Eye (tissue), 1 donor: ENCODE results near the gene MGAT5.
A peak's percentile ranks its signal among the peaks of the same experiment; 100 is the strongest.

ENCODE experiments used
- DNase-seq: peaks from one replicate; pipeline ENCODE4 v3.0.0-alpha.2; 2015

MGAT5 gene

GRCh38 chr2:134308474-134309385, 54.9 kb downstream of the MGAT5 start:
- DNase-seq, result no peak

- no peak for DNase-seq
Observed at GRCh38 chr2:134310107-134311079, 56.5 kb downstream of the MGAT5 start.

GRCh38 chr2:134312482-134312881, 58.6 kb downstream of the MGAT5 start:
- DNase-seq, result no peak

GRCh38 chr2:134314202-134314601, 60.3 kb downstream of the MGAT5 start:
- DNase-seq, result no peak

GRCh38 chr2:134314681-134315368, 61.0 kb downstream of the MGAT5 start:
- peak; percentile 40 for DNase-seq

GRCh38 chr2:134315471-134315870, 61.6 kb downstream of the MGAT5 start:
- no peak for DNase-seq

- no peak for DNase-seq
Observed at GRCh38 chr2:134319596-134320254, 65.9 kb downstream of the MGAT5 start.

- DNase-seq, result no peak
Observed at GRCh38 chr2:134320930-134321329, 67.1 kb downstream of the MGAT5 start.

- no peak for DNase-seq
Observed at GRCh38 chr2:134323777-134324176, 69.9 kb downstream of the MGAT5 start.

- DNase-seq, result no peak
Observed at GRCh38 chr2:134324430-134324829, 70.6 kb downstream of the MGAT5 start.

GRCh38 chr2:134324947-134325346, 71.1 kb downstream of the MGAT5 start:
- no peak for DNase-seq

- no peak for DNase-seq
Observed at GRCh38 chr2:134325696-134326095, 71.8 kb downstream of the MGAT5 start.

- DNase-seq, result no peak
Observed at GRCh38 chr2:134327367-134327766, 73.5 kb downstream of the MGAT5 start.

- DNase-seq, result no peak
Observed at GRCh38 chr2:134331081-134331480, 77.2 kb downstream of the MGAT5 start.

- DNase-seq, result no peak
Observed at GRCh38 chr2:134333646-134334189, 79.8 kb downstream of the MGAT5 start.

GRCh38 chr2:134334542-134335353, 80.9 kb downstream of the MGAT5 start:
- no peak for DNase-seq

GRCh38 chr2:134335601-134336000, 81.7 kb downstream of the MGAT5 start:
- DNase-seq, result peak; percentile 43

GRCh38 chr2:134336352-134336751, 82.5 kb downstream of the MGAT5 start:
- no peak for DNase-seq

- no peak for DNase-seq
Observed at GRCh38 chr2:134336921-134337320, 83.0 kb downstream of the MGAT5 start.

- no peak for DNase-seq
Observed at GRCh38 chr2:134337631-134338030, 83.8 kb downstream of the MGAT5 start.

- no peak for DNase-seq
Observed at GRCh38 chr2:134338208-134338607, 84.3 kb downstream of the MGAT5 start.
